K562 (cell line): ENCODE measurements around the gene MRPL28.

Experiments
- CHD2 ChIP-seq: IDR thresholded peaks from 2 replicates; pipeline ENCODE4 v1.6.1; 2011; ENCODE audit warnings: low read depth, low read length
- CREB1 ChIP-seq, 2 experiments: sonication (generic) in 1 of 2; formaldehyde crosslinking in 1 of 2; IDR thresholded peaks; 2 replicates each; pipeline versions ENCODE4 v1.6.1 to v1.8.0; 2012 to 2022; ENCODE audit warnings: inconsistent platforms in 1 of 2, mild to moderate bottlenecking in 1 of 2, missing genetic modification reagents in 1 of 2, moderate library complexity in 1 of 2
- CTCF ChIP-seq, 3 experiments: IDR thresholded peaks in 2 of 3; conservative IDR thresholded peaks in 1 of 3; 2 replicates each; pipeline ENCODE4 v1.5.1; 2011 to 2012; ENCODE audit warnings: low read length in 3 of 3, mild to moderate bottlenecking in 3 of 3, control low read depth in 2 of 3, improper control_type of control experiment in 1 of 3, inconsistent platforms in 1 of 3, low read depth in 1 of 3, mixed read lengths in 1 of 3, moderate library complexity in 1 of 3; ENCODE audit not compliant: insufficient read depth in 2 of 3
- DEAF1 ChIP-seq: fragments of 450-650 bp; formaldehyde crosslinking; IDR thresholded peaks from 2 replicates; pipeline ENCODE4 v1.4.0; 2020; ENCODE audit warnings: mild to moderate bottlenecking, moderate library complexity
- E4F1 ChIP-seq: fragments of 250-450 bp; sonication (Bioruptor Pico); IDR thresholded peaks from 2 replicates; pipeline ENCODE4 v1.5.0; 2021; ENCODE audit warnings: mild to moderate bottlenecking, borderline replicate concordance
- EP300 ChIP-seq: IDR thresholded peaks from 2 replicates; pipeline ENCODE4 v1.6.1; 2012; ENCODE audit warnings: low read length, improper control_type of control experiment
- GTF3C2 ChIP-seq: IDR thresholded peaks from 3 replicates; pipeline ENCODE4 v1.6.1; 2011; ENCODE audit warnings: borderline replicate concordance, mild to moderate bottlenecking, moderate library complexity; ENCODE audit not compliant: insufficient read length; ENCODE audit errors: extremely low read depth
- LARP7 ChIP-seq: fragments of 450-650 bp; IDR thresholded peaks from 2 replicates; pipeline ENCODE4 v1.6.1; 2016
- MAZ ChIP-seq, 2 experiments: fragments of 450-650 bp in 1 of 2; sonication (generic) in 1 of 2; formaldehyde crosslinking; IDR thresholded peaks in 1 of 2; conservative IDR thresholded peaks in 1 of 2; 2 replicates each; pipeline versions ENCODE4 v1.4.0 to v1.5.0; 2020; ENCODE audit warnings: mild to moderate bottlenecking in 1 of 2, missing genetic modification reagents in 1 of 2
- RAD21 ChIP-seq, 2 experiments: fragments of 250-450 bp in 1 of 2; fragments of 450-650 bp in 1 of 2; sonication (Bioruptor Pico) in 1 of 2; formaldehyde crosslinking in 1 of 2; IDR thresholded peaks in 1 of 2; conservative IDR thresholded peaks in 1 of 2; 2 replicates each; pipeline versions ENCODE4 v1.4.0 to v1.8.0; 2020 to 2022; ENCODE audit warnings: mild to moderate bottlenecking in 2 of 2, moderate library complexity in 1 of 2
- SRF ChIP-seq, 2 experiments: fragments of 250-450, 450-650 bp in 1 of 2; sonication (Bioruptor Pico) in 1 of 2; sonication (generic) in 1 of 2; formaldehyde crosslinking; IDR thresholded peaks; 2 replicates each; pipeline versions ENCODE4 v1.5.0 to v1.5.1; 2020 to 2022; ENCODE audit warnings: mild to moderate bottlenecking in 1 of 2, missing genetic modification reagents in 1 of 2
- TGIF2 ChIP-seq: sonication (generic); formaldehyde crosslinking; IDR thresholded peaks from 2 replicates; pipeline ENCODE4 v1.8.1; 2022; ENCODE audit warnings: mild to moderate bottlenecking, missing genetic modification reagents, moderate library complexity
- ZNF143 ChIP-seq: sonication (generic); formaldehyde crosslinking; IDR thresholded peaks from 2 replicates; pipeline ENCODE4 v1.9.0; 2022; ENCODE audit warnings: mild to moderate bottlenecking, missing genetic modification reagents

GRCh38 chr16:411576-412265, 41.4 kb upstream of the MRPL28 start:
- TF ChIP-seq EP300 (no peak), E4F1 (CRISPR knock-in tag) (no peak), CREB1 (IDR thresholded peaks at IDR 0.05) (no peak), CREB1 (CRISPR knock-in tag; IDR thresholded peaks at IDR 0.05) (no peak), SRF (CRISPR knock-in tag; IDR thresholded peaks at IDR 0.05) (no peak), TGIF2 (CRISPR knock-in tag) (no peak), ZNF143 (no peak), CTCF (IDR thresholded peaks at IDR 0.05 in 2 of 3, conservative IDR thresholded peaks at IDR 0.05 in 1 of 3; ENCODE audit: insufficient read depth in 2 of 3, low read depth in 1 of 3, low read length in 3 of 3) (no peak), RAD21 (CRISPR knock-in tag; conservative IDR thresholded peaks at IDR 0.05 in 1 of 2, IDR thresholded peaks at IDR 0.05 in 1 of 2) (no peak), CHD2 (no peak), MAZ (CRISPR knock-in tag; conservative IDR thresholded peaks at IDR 0.05 in 1 of 2, IDR thresholded peaks at IDR 0.05 in 1 of 2) (no peak), LARP7 (no peak), GTF3C2 (no peak), DEAF1 (CRISPR knock-in tag) (no peak)
